Stimulated activated CD4-positive, alpha-beta T cell treated with anti-CD3 and anti-CD28 coated beads, Interleukin-12 subunit alpha, Interleukin-12 subunit beta, amount 100 ng/mL, for 24 hours (primary cell): ENCODE measurements around the gene DDHD1.
A peak's percentile ranks its signal among the peaks of the same experiment; 100 is the strongest.
"Not testable (repeated sequence)": the region's sequence is repeated elsewhere in the genome, so short reads cannot be mapped to it uniquely, and the experiment has no call there.

Experiments
- DNase-seq, 2 experiments: peaks; one replicate each; pipeline ENCODE4 v3.0.0-alpha.2; 2020; ENCODE audit warnings: low read depth in 2 of 2

The DDHD1 gene

GRCh38 chr14:53152887-53153701 is at the start of gene DDHD1:
Gene DDHD1 (minus strand): TSS chr14:53153323. CDS start chr14:53153098, 225 bp downstream.
- peak; percentile 66 to 71 for DNase-seq

- DNase-seq: no peak
These were observed 42.8 kb upstream of the DDHD1 start for GRCh38 chr14:53195949-53196348.

GRCh38 chr14:53193193-53193592 is 40.1 kb upstream of the DDHD1 start:
- DNase-seq: no peak

GRCh38 chr14:53192052-53192760 is 39.1 kb upstream of the DDHD1 start:
- DNase-seq: no peak

- peak; percentile 54 to 59 for DNase-seq
These were observed 37.8 kb upstream of the DDHD1 start for GRCh38 chr14:53190938-53191337.

GRCh38 chr14:53187921-53188463 is 34.9 kb upstream of the DDHD1 start:
- DNase-seq: no peak

- no peak for DNase-seq
These were observed 33.4 kb upstream of the DDHD1 start for GRCh38 chr14:53186532-53186931.

- no peak for DNase-seq
These were observed 30.5 kb upstream of the DDHD1 start for GRCh38 chr14:53183611-53184010.

- no peak for DNase-seq
These were observed 29.9 kb upstream of the DDHD1 start for GRCh38 chr14:53183056-53183455.

- not testable (repeated sequence) for DNase-seq
These were observed 28.4 kb upstream of the DDHD1 start for GRCh38 chr14:53181463-53182081.

GRCh38 chr14:53180272-53181221 is 27.4 kb upstream of the DDHD1 start:
- DNase-seq: peak; percentile 17 to 24

GRCh38 chr14:53179486-53180005 is 26.4 kb upstream of the DDHD1 start:
- DNase-seq: not testable (repeated sequence)

- DNase-seq: no peak
These were observed 22.3 kb upstream of the DDHD1 start for GRCh38 chr14:53175375-53175774.

- no peak for DNase-seq
These were observed 21.8 kb upstream of the DDHD1 start for GRCh38 chr14:53174918-53175317.

- no peak for DNase-seq
These were observed 15.7 kb upstream of the DDHD1 start for GRCh38 chr14:53168786-53169185.

- DNase-seq: no peak
These were observed 14.6 kb upstream of the DDHD1 start for GRCh38 chr14:53167602-53168328.

- DNase-seq: no peak
These were observed 8.8 kb upstream of the DDHD1 start for GRCh38 chr14:53161758-53162435.

- DNase-seq: no peak
These were observed 3.1 kb upstream of the DDHD1 start for GRCh38 chr14:53156238-53156637.

- DNase-seq: peak in 1 of 2 experiments; percentile 24
These were observed 584 bp upstream of the DDHD1 start for GRCh38 chr14:53153702-53154112.
